ENCODE data around the gene L3MBTL4. TPM values are rescaled to one million over a fixed set of nuclear protein-coding genes. Genes with fewer than 3 reads are reported as not detected.

Gene L3MBTL4
- 1 to 10 TPM; 4.6 to 7.2 TPM for total RNA-seq
- polyA plus RNA-seq (2013, experiment 1 of 2): 0.61 TPM
- 0.79 TPM for polyA plus RNA-seq (2013, experiment 2 of 2)
- long read RNA-seq, experiment 1, partial matches to known transcripts: 0 of 4 reads
- long read RNA-seq, experiment 1, other reads (novel, unspliced or antisense): 3 of 4 reads
- long read RNA-seq, experiment 2, partial matches to known transcripts: 1 of 17 reads
- long read RNA-seq, experiment 2, other reads (novel, unspliced or antisense): 12 of 17 reads
- long read RNA-seq, experiment 3, transcript L3MBTL4-201 (19 exons, 3,560 nt): major isoform, 7 of 20 reads
- long read RNA-seq, experiment 3, partial matches to known transcripts: 1 of 20 reads
- long read RNA-seq, experiment 3, other reads (novel, unspliced or antisense): 12 of 20 reads
- long read RNA-seq, experiment 4, partial matches to known transcripts: 1 of 2 reads
- long read RNA-seq, experiment 4, other reads (novel, unspliced or antisense): 1 of 2 reads

GRCh38 chr18:6414723-6415417, at the start of gene L3MBTL4:
L3MBTL4 (minus strand) TSS chr18:6414911; CDS start chr18:6311625, 103,286 bp downstream.
- TF ChIP-seq, protein P1, sequence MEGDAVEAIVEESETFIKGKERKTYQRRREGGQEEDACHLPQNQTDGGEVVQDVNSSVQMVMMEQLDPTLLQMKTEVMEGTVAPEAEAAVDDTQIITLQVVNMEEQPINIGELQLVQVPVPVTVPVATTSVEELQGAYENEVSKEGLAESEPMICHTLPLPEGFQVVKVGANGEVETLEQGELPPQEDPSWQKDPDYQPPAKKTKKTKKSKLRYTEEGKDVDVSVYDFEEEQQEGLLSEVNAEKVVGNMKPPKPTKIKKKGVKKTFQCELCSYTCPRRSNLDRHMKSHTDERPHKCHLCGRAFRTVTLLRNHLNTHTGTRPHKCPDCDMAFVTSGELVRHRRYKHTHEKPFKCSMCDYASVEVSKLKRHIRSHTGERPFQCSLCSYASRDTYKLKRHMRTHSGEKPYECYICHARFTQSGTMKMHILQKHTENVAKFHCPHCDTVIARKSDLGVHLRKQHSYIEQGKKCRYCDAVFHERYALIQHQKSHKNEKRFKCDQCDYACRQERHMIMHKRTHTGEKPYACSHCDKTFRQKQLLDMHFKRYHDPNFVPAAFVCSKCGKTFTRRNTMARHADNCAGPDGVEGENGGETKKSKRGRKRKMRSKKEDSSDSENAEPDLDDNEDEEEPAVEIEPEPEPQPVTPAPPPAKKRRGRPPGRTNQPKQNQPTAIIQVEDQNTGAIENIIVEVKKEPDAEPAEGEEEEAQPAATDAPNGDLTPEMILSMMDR (conservative IDR thresholded peaks at IDR 0.05): no peak
- H3K27ac Mint-ChIP-seq: no peak within 1 kb of the TSS
- peak within 1 kb of the TSS; percentile 75 for H3K4me3 Mint-ChIP-seq
- no peaks in the 10 kb centered on the region for H3K36me3 Mint-ChIP-seq (ENCODE audit: low read depth)
- no peaks in the 10 kb centered on the region for H3K9me3 Mint-ChIP-seq
- peaks cover 33% of the 10 kb centered on the region for H3K27me3 Mint-ChIP-seq (ENCODE audit: insufficient read depth)
- no peaks in the 10 kb centered on the region for H3K4me1 ChIP-seq (ENCODE audit: control insufficient read depth, insufficient read depth, low read length)
- H3K36me3 ChIP-seq (ENCODE audit: control insufficient read depth, insufficient read depth, low read length): no peaks in the 10 kb centered on the region
- 5 to 29% methylated on average over 10 to 67 of the region's 67 CpGs for WGBS, 2 experiments (ENCODE audit: insufficient coverage in 1 of 2, insufficient read length in 1 of 2)
- H3K27me3 ChIP-seq (ENCODE audit: control insufficient read depth, insufficient read depth, low read length, poor library complexity, severe bottlenecking): peaks cover 33% of the 10 kb centered on the region
- no peak within 1 kb of the TSS for H3K27ac ChIP-seq (ENCODE audit: low read depth, low read length)
- no peaks in the 10 kb centered on the region for H3K9me3 ChIP-seq (ENCODE audit: control insufficient read depth, low read length)
- peaks cover 3% of the 10 kb centered on the region for H3K4me1 Mint-ChIP-seq
- peak within 1 kb of the TSS; percentile 74 for H3K4me3 ChIP-seq (ENCODE audit: low read length)
- no peak within 1 kb of the TSS for H3K9ac ChIP-seq (ENCODE audit: extremely low read depth, low read length, poor library complexity, severe bottlenecking)
- DNase-seq: peak; percentile 74

GRCh38 chr18:6452194-6452593, 37.5 kb upstream of the L3MBTL4 start:
- Histone ChIP-seq H3K36me3 (ENCODE audit: control insufficient read depth, insufficient read depth, low read length) (no peaks in the 10 kb centered on the region), H3K4me1 (ENCODE audit: control insufficient read depth, insufficient read depth, low read length) (peaks cover 4% of the 10 kb centered on the region), H3K27ac (ENCODE audit: low read depth, low read length) (no peak overlapping the region), H3K27me3 (ENCODE audit: control insufficient read depth, insufficient read depth, low read length, poor library complexity, severe bottlenecking) (no peaks in the 10 kb centered on the region), H3K9ac (ENCODE audit: extremely low read depth, low read length, poor library complexity, severe bottlenecking) (no peak overlapping the region), H3K9me3 (ENCODE audit: control insufficient read depth, low read length) (no peaks in the 10 kb centered on the region), H3K4me3 (ENCODE audit: low read length) (no peak overlapping the region)
- Mint-ChIP-seq H3K27me3 (ENCODE audit: insufficient read depth) (no peaks in the 10 kb centered on the region), H3K4me3 (no peak overlapping the region), H3K27ac (no peak overlapping the region), H3K36me3 (ENCODE audit: low read depth) (no peaks in the 10 kb centered on the region), H3K9me3 (no peaks in the 10 kb centered on the region), H3K4me1 (peaks cover 8% of the 10 kb centered on the region)
- TF ChIP-seq, protein P1 (conservative IDR thresholded peaks at IDR 0.05): no peak
- DNase-seq: no peak

- Histone ChIP-seq H3K27ac (ENCODE audit: low read depth, low read length) (no peak overlapping the region), H3K36me3 (ENCODE audit: control insufficient read depth, insufficient read depth, low read length) (no peaks in the 10 kb centered on the region), H3K4me1 (ENCODE audit: control insufficient read depth, insufficient read depth, low read length) (no peaks in the 10 kb centered on the region), H3K9me3 (ENCODE audit: control insufficient read depth, low read length) (no peaks in the 10 kb centered on the region), H3K9ac (ENCODE audit: extremely low read depth, low read length, poor library complexity, severe bottlenecking) (no peak overlapping the region), H3K4me3 (ENCODE audit: low read length) (no peak overlapping the region), H3K27me3 (ENCODE audit: control insufficient read depth, insufficient read depth, low read length, poor library complexity, severe bottlenecking) (no peaks in the 10 kb centered on the region)
- H3K4me1 Mint-ChIP-seq: no peaks in the 10 kb centered on the region
- H3K9me3 Mint-ChIP-seq: no peaks in the 10 kb centered on the region
- WGBS, 2 experiments (ENCODE audit: insufficient coverage in 1 of 2, insufficient read length in 1 of 2): 87 to 92% methylated on average over 3 to 5 of the region's 5 CpGs
- DNase-seq: no peak
- H3K36me3 Mint-ChIP-seq (ENCODE audit: low read depth): no peaks in the 10 kb centered on the region
- H3K27ac Mint-ChIP-seq: no peak overlapping the region
- no peaks in the 10 kb centered on the region for H3K27me3 Mint-ChIP-seq (ENCODE audit: insufficient read depth)
- TF ChIP-seq, protein P1 (conservative IDR thresholded peaks at IDR 0.05): no peak
- no peak overlapping the region for H3K4me3 Mint-ChIP-seq
Observed at GRCh38 chr18:6449213-6449612, 34.5 kb upstream of the L3MBTL4 start.
